ENCODE results near the gene KRTAP9-8.
"Not testable (repeated sequence)": the region's sequence is repeated elsewhere in the genome, so short reads cannot be mapped to it uniquely, and the experiment has no call there.

The KRTAP9-8 gene

DNA sequence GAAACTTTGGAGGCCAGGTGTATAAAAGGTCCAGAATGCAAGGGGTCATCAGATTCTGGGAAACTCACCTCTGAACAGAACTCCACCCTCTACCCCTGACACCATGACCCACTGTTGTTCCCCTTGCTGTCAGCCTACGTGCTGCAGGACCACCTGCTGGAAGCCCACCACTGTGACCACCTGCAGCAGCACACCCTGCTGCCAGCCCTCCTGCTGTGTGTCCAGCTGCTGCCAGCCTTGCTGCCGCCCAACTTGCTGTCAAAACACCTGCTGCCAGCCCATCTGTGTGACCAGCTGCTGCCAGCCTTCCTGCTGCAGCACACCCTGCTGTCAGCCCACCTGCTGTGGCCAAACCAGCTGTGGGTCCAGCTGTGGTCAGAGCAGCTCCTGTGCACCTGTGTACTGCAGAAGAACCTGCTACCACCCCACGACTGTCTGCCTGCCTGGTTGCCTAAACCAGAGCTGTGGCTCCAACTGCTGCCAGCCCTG is at the start of gene KRTAP9-8:
TSS of gene KRTAP9-8 (plus strand) at position 51 of the 489 bp plus-strand sequence. CDS start at position 104, 53 bp downstream.
- DNase-seq (ENCODE audit: low spot score) = not testable (repeated sequence)

DNA sequence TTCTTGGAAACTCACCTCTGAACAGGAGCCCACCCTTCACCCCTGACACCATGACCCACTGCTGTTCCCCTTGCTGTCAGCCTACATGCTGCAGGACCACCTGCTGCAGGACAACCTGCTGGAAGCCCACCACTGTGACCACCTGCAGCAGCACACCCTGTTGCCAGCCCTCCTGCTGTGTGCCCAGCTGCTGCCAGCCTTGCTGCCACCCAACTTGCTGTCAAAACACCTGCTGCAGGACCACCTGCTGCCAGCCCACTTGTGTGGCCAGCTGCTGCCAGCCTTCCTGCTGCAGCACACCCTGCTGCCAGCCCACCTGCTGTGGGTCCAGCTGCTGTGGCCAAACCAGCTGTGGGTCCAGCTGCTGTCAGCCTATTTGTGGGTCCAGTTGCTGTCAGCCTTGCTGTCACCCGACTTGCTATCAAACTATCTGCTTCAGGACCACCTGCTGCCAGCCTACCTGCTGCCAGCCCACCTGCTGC is 47.9 kb upstream of the KRTAP9-8 start, which contains the start of gene KRTAP9-1:
TSS of gene KRTAP9-1 (plus strand) at position 51 of the 482 bp plus-strand sequence. CDS start at position 51, 0 bp downstream.
- not testable (repeated sequence) for DNase-seq (ENCODE audit: low spot score)

GRCh38 chr17:41190328-41190727 is 47.5 kb upstream of the KRTAP9-8 start:
- DNase-seq (ENCODE audit: low spot score) = no peak

GRCh38 chr17:41196068-41196467 is 41.7 kb upstream of the KRTAP9-8 start:
- DNase-seq (ENCODE audit: low spot score) = no peak

DNA sequence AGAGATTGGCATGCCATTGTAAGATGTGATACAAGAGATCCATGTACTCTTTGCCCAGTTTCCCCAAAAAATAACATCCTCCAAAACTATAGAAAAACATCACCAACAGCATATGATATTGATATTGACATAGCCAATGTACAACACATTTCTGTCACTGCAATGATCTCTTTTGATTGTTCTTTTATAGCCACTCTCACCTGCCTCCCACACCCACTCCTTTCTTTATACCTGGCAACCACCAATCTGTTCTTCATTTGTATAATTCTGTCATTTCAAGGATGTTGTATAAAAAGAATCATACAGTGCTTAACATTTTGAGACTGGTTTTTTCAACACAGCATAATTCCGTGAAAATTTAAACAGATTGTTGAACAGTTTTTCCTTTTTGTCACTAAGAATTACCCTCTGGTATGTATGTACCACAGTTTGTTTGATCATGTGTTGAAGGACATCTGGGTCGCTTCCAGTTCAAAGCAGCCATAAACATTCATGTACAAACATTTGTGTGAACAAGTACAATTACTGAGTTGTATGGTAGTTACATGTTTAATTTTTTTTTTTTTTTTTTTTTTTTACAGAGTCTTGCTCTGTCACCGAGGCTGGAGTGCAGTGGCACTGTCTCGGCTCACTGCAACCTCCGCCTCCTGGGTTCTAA is 38.2 kb upstream of the KRTAP9-8 start:
- DNase-seq (ENCODE audit: low spot score) = no peak

DNA sequence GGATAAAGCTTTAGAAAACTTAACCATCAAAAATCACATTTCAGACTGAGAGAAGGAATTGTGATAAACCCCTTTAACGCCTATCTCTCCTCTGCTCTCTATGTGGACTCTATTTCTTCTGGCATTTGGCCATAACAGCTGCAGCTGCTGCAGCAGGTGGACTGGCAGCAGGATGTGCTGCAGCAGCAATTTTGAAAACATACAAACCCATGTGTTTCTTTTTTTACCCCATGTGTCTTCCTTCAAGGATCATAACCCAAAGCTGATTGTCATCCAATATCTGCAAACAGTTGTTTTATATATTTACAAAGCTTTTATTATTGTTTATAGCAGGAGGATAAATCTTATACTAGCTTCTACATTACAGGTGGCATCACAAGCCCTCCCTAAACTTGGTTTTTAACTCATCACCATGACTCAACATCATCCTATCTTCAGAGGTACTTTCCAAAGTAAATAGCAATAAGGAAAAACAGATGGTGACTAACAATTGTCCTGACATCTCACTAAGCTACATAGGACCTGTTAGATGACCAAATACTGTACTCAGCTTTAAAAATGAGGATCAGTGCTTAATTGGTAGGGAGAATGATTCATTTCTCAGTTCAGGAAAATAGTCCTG is 25.8 kb upstream of the KRTAP9-8 start:
- no peak for DNase-seq (ENCODE audit: low spot score)

DNA sequence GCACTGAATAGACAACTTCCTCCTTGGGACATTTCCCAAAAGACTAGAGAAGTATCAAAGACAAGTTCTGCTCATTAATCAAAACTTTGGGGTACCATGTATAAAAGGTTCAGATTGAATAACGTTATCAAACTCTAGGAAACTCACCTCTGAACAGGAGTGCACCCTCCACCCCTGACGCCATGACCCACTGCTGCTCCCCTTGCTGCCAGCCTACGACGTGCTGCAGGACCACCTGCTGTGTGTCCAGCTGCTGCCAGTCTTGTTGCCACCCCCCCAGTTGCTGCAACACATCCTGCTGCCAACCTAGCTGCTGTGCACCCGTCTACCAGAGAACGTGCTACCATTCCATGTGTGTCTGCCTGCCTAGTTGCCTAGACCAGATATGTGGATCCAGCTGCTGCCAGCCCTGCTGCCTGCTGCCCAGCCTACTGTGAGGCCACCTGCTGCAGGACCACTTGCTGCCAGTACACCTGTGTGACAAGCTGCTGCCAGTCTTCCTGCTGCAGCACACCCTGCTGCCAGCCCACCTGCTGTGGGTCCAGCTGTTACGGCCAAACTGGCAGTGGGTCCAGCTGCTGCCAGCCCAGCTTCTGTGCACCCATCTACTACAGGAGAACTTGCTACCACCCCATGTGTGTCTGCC is 25.2 kb upstream of the KRTAP9-8 start:
- no peak for DNase-seq (ENCODE audit: low spot score)

GRCh38 chr17:41215681-41216080 is 22.1 kb upstream of the KRTAP9-8 start:
- no peak for DNase-seq (ENCODE audit: low spot score)

- DNase-seq (ENCODE audit: low spot score) = no peak
These were observed 14.0 kb upstream of the KRTAP9-8 start for GRCh38 chr17:41223821-41224220.

GRCh38 chr17:41226051-41226450 is 11.7 kb upstream of the KRTAP9-8 start:
- no peak for DNase-seq (ENCODE audit: low spot score)

- DNase-seq (ENCODE audit: low spot score) = not testable (repeated sequence)
These were observed 11.2 kb upstream of the KRTAP9-8 start, which contains the start of gene KRTAP9-2 for GRCh38 chr17:41226598-41227095. TSS of gene KRTAP9-2 (plus strand) at chr17:41226648. CDS start at chr17:41226655, 7 bp downstream.

GRCh38 chr17:41230094-41230493 is 7.7 kb upstream of the KRTAP9-8 start:
- DNase-seq (ENCODE audit: low spot score) = no peak

DNA sequence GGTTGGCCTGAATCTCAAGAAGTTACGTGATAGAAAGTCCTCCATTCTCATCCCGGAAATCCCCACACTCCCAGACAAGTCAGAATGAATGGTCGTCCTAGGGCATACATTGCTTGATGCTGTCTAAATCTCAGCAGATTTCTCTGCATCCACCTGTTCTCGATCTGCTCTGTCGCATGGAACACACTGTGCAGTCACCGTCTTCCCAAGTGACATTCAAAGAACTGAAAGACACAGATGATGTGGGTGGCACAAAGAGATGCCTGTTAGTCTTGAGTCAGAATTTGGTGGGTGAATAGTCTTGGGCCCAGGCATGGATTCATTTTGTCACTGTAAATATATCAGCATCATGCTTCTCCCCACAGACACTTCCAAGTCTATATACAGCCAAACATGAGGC is 6.1 kb upstream of the KRTAP9-8 start:
- DNase-seq (ENCODE audit: low spot score) = no peak

DNA sequence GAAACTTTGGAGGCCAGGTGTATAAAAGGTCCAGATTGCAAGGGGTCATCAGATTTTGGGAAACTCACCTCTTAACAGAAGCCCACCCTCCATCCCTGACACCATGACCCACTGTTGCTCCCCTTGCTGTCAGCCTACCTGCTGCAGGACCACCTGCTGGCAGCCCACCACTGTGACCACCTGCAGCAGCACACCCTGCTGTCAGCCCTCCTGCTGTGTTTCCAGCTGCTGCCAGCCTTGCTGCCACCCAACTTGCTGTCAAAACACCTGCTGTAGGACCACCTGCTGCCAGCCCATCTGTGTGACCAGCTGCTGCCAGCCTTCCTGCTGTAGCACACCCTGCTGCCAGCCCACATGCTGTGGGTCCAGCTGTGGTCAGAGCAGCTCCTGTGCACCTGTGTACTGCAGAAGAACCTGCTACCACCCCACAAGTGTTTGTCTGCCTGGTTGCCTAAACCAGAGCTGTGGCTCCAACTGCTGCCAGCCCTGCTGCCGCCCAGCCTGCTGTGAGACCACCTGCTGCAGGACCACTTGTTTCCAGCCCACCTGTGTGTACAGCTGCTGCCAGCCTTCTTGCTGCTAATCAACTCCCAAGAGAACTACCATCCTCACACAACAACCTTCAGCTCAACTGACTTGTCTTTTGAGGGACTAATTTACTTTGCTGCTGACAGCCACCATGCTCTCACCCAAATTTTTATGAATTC is 5.2 kb upstream of the KRTAP9-8 start, which contains the start of gene KRTAP9-3:
TSS of gene KRTAP9-3 (plus strand) at position 51 of the 707 bp plus-strand sequence. CDS start at position 104, 53 bp downstream.
- not testable (repeated sequence) for DNase-seq (ENCODE audit: low spot score)

- DNase-seq (ENCODE audit: low spot score) = not testable (repeated sequence)
These were observed 683 bp upstream of the KRTAP9-8 start for GRCh38 chr17:41237116-41237515.

- DNase-seq (ENCODE audit: low spot score) = not testable (repeated sequence)
These were observed 9.4 kb downstream of the KRTAP9-8 start for GRCh38 chr17:41246995-41247787.

- DNase-seq (ENCODE audit: low spot score) = not testable (repeated sequence)
These were observed 11.9 kb downstream of the KRTAP9-8 start, which contains the start of gene KRTAP9-4 for GRCh38 chr17:41249637-41250240. TSS of gene KRTAP9-4 (plus strand) at chr17:41249687. CDS start at chr17:41249721, 34 bp downstream.

- DNase-seq (ENCODE audit: low spot score) = no peak
These were observed 13.5 kb downstream of the KRTAP9-8 start for GRCh38 chr17:41251261-41251660.

- no peak for DNase-seq (ENCODE audit: low spot score)
These were observed 17.1 kb downstream of the KRTAP9-8 start for GRCh38 chr17:41254861-41255260.

Measured in iPS-NIHi11 (cell line).